WTC11 (cell line): ENCODE measurements around the gene GRB7. TPM values are rescaled to one million over a fixed set of nuclear protein-coding genes. Genes with fewer than 3 reads are reported as not detected.

Source experiments
- ATAC-seq: fragments of 200-7000 bp; cut with Tn5 transposase; 2 replicates; pipeline ENCODE4 v1.10.0; 2021; ENCODE audit warnings: mild to moderate bottlenecking, moderate library complexity
- CTCF ChIA-PET: fragments of 300-600 bp; sonication (Branson Sonifier 250); formaldehyde crosslinking; loops from one replicate; lab custom pipeline; 2021; ENCODE audit warnings: antibody characterized with exemption; lab: Charles Lee
- POLR2A ChIA-PET: fragments of 350-600 bp; sonication (Branson Sonifier 250); formaldehyde crosslinking; loops from one replicate; lab custom pipeline; 2021; ENCODE audit warnings: antibody characterized with exemption; lab: Charles Lee
- DNase-seq: peaks from one replicate; pipeline ENCODE4 v3.0.0; 2021; ENCODE audit warnings: low spot score
- H3K27ac Mint-ChIP-seq: 2 replicates; pipeline ENCODE4 v1.8.0; 2021; ENCODE audit warnings: mixed read lengths
- H3K27me3 Mint-ChIP-seq: 2 replicates; pipeline ENCODE4 v1.8.0; 2021; ENCODE audit warnings: low read depth, mild to moderate bottlenecking, moderate library complexity, mixed read lengths
- H3K36me3 Mint-ChIP-seq: 2 replicates; pipeline ENCODE4 v1.8.0; 2021; ENCODE audit warnings: mixed read lengths
- H3K4me1 Mint-ChIP-seq: 2 replicates; pipeline ENCODE4 v1.8.0; 2022; ENCODE audit warnings: mixed read lengths
- H3K4me3 Mint-ChIP-seq: 2 replicates; pipeline ENCODE4 v1.8.0; 2021; ENCODE audit warnings: mild to moderate bottlenecking, moderate library complexity, mixed read lengths
- H3K9me3 Mint-ChIP-seq: 2 replicates; pipeline ENCODE4 v1.8.0; 2021; ENCODE audit warnings: mixed read lengths
- ELF4 ChIP-seq: sonication (generic); formaldehyde crosslinking; IDR thresholded peaks from 2 replicates; pipeline ENCODE4 v1.8.1; 2022; ENCODE audit warnings: low read depth, mild to moderate bottlenecking, moderate library complexity, missing genetic modification reagents
- NR1H2 ChIP-seq: sonication (generic); formaldehyde crosslinking; IDR thresholded peaks from 2 replicates; pipeline ENCODE4 v1.9.0; 2021; ENCODE audit warnings: mild to moderate bottlenecking, moderate library complexity, missing genetic modification reagents
- RELA ChIP-seq: sonication (generic); formaldehyde crosslinking; IDR thresholded peaks from 2 replicates; pipeline ENCODE4 v1.8.1; 2022; ENCODE audit warnings: missing genetic modification reagents, mild to moderate bottlenecking, borderline replicate concordance
- ZBTB21 ChIP-seq: sonication (generic); formaldehyde crosslinking; IDR thresholded peaks from 2 replicates; pipeline ENCODE4 v1.8.1; 2023; ENCODE audit warnings: mild to moderate bottlenecking, missing genetic modification reagents, borderline replicate concordance
- ZNF121 ChIP-seq: sonication (generic); formaldehyde crosslinking; IDR thresholded peaks from 2 replicates; pipeline ENCODE4 v1.8.0; 2023; ENCODE audit warnings: missing genetic modification reagents
- ZNF138 ChIP-seq: sonication (generic); formaldehyde crosslinking; conservative IDR thresholded peaks from 2 replicates; pipeline ENCODE4 v1.8.1; 2022; ENCODE audit warnings: mild to moderate bottlenecking, moderate library complexity, missing genetic modification reagents
- ZNF263 ChIP-seq: sonication (generic); formaldehyde crosslinking; IDR thresholded peaks from 2 replicates; pipeline ENCODE4 v1.8.1; 2022; ENCODE audit warnings: low read depth, mild to moderate bottlenecking, moderate library complexity, missing genetic modification reagents
- ZNF423 ChIP-seq: fragments of 250-450 bp; sonication (Bioruptor Pico); IDR thresholded peaks from 2 replicates; pipeline ENCODE4 v2.1.2; 2022; ENCODE audit warnings: mild to moderate bottlenecking, moderate library complexity
- total RNA-seq: library from RNA; stranded (reverse); gene quantifications from 3 replicates; pipeline ENCODE4 v1.2.3, GENCODE V29; 2021
- TF ChIP-seq, protein P1 (sequence below): fragments of 200-600 bp; IDR thresholded peaks from 2 replicates; pipeline ENCODE4 v1.8.0; 2022; ENCODE audit warnings: antibody characterized with exemption
- TF ChIP-seq, protein P2 (sequence below): sonication (generic); formaldehyde crosslinking; IDR thresholded peaks from 2 replicates; pipeline ENCODE4 v1.8.0; 2023; ENCODE audit warnings: mild to moderate bottlenecking, missing genetic modification reagents
- TF ChIP-seq, protein P3 (sequence below): sonication (generic); formaldehyde crosslinking; IDR thresholded peaks from 2 replicates; pipeline ENCODE4 v1.8.0; 2022; ENCODE audit warnings: mild to moderate bottlenecking, missing genetic modification reagents
- TF ChIP-seq, protein P4 (sequence below): sonication (generic); formaldehyde crosslinking; IDR thresholded peaks from 2 replicates; pipeline ENCODE4 v1.8.0; 2022; ENCODE audit warnings: missing genetic modification reagents
- TF ChIP-seq, protein P5 (sequence below): fragments of 250-450 bp; sonication (Bioruptor Pico); IDR thresholded peaks from 2 replicates; pipeline ENCODE4 v1.8.0; 2021; ENCODE audit warnings: mild to moderate bottlenecking

Gene GRB7
- total RNA-seq, 1 experiment from 2014 or later, result 48.5 TPM

DNA sequence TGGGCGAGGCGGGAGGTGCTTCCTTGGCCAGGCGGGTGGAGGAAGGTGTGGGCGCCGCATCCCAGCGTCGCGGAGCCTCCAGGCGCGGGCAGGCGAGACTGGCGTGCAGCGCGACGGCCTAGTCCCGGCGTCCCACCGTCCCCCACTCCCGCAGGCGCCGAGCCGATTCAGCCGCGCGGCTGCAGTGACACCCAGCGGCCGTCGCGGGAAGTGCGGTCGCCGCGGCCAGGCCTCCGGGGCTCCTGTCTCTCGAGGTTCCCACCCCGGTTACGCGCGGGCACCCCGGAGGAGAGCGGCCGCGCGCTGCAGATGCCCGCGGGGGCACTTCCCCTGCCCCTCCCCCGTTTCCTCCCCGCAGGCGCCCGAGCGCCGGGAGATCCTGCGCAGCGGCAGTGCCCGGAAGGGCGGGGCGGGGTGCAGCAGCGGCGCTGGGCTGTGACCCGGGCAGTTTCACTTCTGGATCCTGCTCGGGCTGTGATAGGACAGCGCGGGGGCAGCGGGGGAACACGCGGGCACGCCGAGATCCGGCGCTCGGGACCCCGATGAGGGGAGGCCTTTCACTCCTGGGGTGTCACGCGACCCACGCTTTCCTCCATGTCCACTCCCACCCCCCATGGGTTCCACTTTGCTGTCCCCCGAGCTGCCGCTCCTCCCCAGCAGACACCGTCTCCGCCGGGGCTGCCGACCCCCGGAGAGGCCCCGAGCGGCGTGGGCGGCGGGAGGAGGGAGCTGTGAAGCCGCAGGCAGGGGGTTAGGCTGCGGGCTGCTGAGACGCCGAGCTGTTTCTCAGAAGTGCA lies 16.6 kb downstream of the GRB7 start (continued):
- TF ChIP-seq RELA (CRISPR knock-in tag) (no peak), ZNF423 (CRISPR knock-in tag) (peak; percentile 85; the same call in 1 of the 2 replicates), ZNF263 (CRISPR knock-in tag) (0 out of 2 replicates have a peak, but pooled peaks have one; percentile 5), ELF4 (no peak), ZNF121 (CRISPR knock-in tag) (peak; percentile 32; the same call in 1 of the 2 replicates), ZNF138 (CRISPR knock-in tag) (no peak)
- TF ChIP-seq, protein P1, sequence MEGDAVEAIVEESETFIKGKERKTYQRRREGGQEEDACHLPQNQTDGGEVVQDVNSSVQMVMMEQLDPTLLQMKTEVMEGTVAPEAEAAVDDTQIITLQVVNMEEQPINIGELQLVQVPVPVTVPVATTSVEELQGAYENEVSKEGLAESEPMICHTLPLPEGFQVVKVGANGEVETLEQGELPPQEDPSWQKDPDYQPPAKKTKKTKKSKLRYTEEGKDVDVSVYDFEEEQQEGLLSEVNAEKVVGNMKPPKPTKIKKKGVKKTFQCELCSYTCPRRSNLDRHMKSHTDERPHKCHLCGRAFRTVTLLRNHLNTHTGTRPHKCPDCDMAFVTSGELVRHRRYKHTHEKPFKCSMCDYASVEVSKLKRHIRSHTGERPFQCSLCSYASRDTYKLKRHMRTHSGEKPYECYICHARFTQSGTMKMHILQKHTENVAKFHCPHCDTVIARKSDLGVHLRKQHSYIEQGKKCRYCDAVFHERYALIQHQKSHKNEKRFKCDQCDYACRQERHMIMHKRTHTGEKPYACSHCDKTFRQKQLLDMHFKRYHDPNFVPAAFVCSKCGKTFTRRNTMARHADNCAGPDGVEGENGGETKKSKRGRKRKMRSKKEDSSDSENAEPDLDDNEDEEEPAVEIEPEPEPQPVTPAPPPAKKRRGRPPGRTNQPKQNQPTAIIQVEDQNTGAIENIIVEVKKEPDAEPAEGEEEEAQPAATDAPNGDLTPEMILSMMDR, result peak; percentile 98
- TF ChIP-seq, protein P2, sequence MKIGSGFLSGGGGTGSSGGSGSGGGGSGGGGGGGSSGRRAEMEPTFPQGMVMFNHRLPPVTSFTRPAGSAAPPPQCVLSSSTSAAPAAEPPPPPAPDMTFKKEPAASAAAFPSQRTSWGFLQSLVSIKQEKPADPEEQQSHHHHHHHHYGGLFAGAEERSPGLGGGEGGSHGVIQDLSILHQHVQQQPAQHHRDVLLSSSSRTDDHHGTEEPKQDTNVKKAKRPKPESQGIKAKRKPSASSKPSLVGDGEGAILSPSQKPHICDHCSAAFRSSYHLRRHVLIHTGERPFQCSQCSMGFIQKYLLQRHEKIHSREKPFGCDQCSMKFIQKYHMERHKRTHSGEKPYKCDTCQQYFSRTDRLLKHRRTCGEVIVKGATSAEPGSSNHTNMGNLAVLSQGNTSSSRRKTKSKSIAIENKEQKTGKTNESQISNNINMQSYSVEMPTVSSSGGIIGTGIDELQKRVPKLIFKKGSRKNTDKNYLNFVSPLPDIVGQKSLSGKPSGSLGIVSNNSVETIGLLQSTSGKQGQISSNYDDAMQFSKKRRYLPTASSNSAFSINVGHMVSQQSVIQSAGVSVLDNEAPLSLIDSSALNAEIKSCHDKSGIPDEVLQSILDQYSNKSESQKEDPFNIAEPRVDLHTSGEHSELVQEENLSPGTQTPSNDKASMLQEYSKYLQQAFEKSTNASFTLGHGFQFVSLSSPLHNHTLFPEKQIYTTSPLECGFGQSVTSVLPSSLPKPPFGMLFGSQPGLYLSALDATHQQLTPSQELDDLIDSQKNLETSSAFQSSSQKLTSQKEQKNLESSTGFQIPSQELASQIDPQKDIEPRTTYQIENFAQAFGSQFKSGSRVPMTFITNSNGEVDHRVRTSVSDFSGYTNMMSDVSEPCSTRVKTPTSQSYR, result peak; percentile 70; the same call in 1 of the 2 replicates
- TF ChIP-seq, protein P3, sequence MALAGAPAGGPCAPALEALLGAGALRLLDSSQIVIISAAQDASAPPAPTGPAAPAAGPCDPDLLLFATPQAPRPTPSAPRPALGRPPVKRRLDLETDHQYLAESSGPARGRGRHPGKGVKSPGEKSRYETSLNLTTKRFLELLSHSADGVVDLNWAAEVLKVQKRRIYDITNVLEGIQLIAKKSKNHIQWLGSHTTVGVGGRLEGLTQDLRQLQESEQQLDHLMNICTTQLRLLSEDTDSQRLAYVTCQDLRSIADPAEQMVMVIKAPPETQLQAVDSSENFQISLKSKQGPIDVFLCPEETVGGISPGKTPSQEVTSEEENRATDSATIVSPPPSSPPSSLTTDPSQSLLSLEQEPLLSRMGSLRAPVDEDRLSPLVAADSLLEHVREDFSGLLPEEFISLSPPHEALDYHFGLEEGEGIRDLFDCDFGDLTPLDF (CRISPR knock-in tag), result peak; percentile 76
- TF ChIP-seq, all 79 proteins: peak for 27

DNA sequence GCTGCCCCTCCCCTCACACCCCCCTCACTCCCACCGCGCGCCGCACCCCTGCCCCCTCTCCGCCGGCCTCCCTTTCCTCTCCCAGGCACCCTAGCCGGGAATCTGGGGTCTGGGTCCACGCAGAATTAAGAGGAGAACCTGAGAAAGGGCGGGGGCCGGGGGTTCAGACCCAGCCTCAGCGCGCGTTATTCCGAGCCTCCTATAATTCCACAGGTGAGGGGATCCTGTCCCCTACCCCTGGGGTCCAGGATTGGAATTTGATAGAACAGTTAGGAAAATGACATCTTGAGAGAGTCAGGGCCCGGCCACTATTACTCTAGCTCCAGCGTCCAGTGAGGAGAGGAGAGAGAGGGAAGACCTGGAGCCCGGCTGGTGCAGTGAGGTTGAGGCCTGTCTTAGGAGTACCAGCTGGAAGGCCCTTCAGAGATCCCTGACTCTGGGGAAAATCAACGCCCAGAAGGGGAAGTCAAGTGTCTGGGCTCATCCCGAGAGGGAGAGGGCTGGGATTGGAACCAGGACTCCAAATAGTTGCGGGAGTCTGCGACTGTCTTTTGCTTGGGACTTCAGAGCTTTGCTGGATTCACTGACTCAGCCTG lies 17.3 kb downstream of the GRB7 start:
- Mint-ChIP-seq H3K9me3 (no peaks in the 10 kb centered on the region), H3K4me3 (peak overlapping the region; percentile 61), H3K36me3 (no peaks in the 10 kb centered on the region), H3K27me3 (peaks cover 19% of the 10 kb centered on the region), H3K4me1 (peaks cover 51% of the 10 kb centered on the region), H3K27ac (peak overlapping the region; percentile 39; the same call in 1 of the 2 replicates)
- POLR2A ChIA-PET, result interaction anchor here (0.6 to 3.1 kb wide), 6 partner anchors 15 to 428 kb away, joined by 3 to 10 read pairs (median 5); partner anchors contain the start of gene MIEN1
- DNase-seq (peak; percentile 24), ATAC-seq (peak; percentile 9)
- CTCF ChIA-PET, result interaction anchor here (0.6 to 9.2 kb wide), 21 partner anchors 10 to 175 kb away, joined by 3 to 130 read pairs (median 5); partner anchors contain the start of genes ERBB2, MIEN1 and PGAP3
- TF ChIP-seq, protein P4, sequence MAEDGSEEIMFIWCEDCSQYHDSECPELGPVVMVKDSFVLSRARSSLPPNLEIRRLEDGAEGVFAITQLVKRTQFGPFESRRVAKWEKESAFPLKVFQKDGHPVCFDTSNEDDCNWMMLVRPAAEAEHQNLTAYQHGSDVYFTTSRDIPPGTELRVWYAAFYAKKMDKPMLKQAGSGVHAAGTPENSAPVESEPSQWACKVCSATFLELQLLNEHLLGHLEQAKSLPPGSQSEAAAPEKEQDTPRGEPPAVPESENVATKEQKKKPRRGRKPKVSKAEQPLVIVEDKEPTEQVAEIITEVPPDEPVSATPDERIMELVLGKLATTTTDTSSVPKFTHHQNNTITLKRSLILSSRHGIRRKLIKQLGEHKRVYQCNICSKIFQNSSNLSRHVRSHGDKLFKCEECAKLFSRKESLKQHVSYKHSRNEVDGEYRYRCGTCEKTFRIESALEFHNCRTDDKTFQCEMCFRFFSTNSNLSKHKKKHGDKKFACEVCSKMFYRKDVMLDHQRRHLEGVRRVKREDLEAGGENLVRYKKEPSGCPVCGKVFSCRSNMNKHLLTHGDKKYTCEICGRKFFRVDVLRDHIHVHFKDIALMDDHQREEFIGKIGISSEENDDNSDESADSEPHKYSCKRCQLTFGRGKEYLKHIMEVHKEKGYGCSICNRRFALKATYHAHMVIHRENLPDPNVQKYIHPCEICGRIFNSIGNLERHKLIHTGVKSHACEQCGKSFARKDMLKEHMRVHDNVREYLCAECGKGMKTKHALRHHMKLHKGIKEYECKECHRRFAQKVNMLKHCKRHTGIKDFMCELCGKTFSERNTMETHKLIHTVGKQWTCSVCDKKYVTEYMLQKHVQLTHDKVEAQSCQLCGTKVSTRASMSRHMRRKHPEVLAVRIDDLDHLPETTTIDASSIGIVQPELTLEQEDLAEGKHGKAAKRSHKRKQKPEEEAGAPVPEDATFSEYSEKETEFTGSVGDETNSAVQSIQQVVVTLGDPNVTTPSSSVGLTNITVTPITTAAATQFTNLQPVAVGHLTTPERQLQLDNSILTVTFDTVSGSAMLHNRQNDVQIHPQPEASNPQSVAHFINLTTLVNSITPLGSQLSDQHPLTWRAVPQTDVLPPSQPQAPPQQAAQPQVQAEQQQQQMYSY (CRISPR knock-in tag), result peak; percentile 84
- TF ChIP-seq, protein P5, sequence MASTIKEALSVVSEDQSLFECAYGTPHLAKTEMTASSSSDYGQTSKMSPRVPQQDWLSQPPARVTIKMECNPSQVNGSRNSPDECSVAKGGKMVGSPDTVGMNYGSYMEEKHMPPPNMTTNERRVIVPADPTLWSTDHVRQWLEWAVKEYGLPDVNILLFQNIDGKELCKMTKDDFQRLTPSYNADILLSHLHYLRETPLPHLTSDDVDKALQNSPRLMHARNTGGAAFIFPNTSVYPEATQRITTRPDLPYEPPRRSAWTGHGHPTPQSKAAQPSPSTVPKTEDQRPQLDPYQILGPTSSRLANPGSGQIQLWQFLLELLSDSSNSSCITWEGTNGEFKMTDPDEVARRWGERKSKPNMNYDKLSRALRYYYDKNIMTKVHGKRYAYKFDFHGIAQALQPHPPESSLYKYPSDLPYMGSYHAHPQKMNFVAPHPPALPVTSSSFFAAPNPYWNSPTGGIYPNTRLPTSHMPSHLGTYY (CRISPR knock-in tag), result no peak
- TF ChIP-seq NR1H2 (CRISPR knock-in tag) (no peak), ZBTB21 (CRISPR knock-in tag) (no peak)
